A549 (cell line): ENCODE measurements around the gene HMCN1. TPM values are rescaled to one million over a fixed set of nuclear protein-coding genes. Genes with fewer than 3 reads are reported as not detected.
A peak's percentile ranks its signal among the peaks of the same experiment; 100 is the strongest.
"Not testable (repeated sequence)": the region's sequence is repeated elsewhere in the genome, so short reads cannot be mapped to it uniquely, and the experiment has no call there.

ENCODE experiments used
- ATAC-seq, 2 experiments: fragments of 200-7000 bp in 1 of 2; fragments of >200 bp in 1 of 2; cut with Nextera tagmentation in 1 of 2; cut with Tn5 transposase in 1 of 2; 3 replicates each; pipeline versions ENCODE4 v1.8.0 to v1.9.1; 2018 to 2020; ENCODE audit warnings: mild to moderate bottlenecking in 1 of 2, moderate library complexity in 1 of 2
- CTCF ChIA-PET: fragments of 300-600 bp; sonication (Branson Sonifier 250); formaldehyde crosslinking; extraction: SDS; loops from one replicate; lab custom pipeline; 2021; ENCODE audit warnings: antibody characterized with exemption, inconsistent platforms; lab: Yijun Ruan, JAX
- POLR2A ChIA-PET: fragments of 350-600 bp; formaldehyde crosslinking; extraction: SDS; loops from one replicate; lab custom pipeline; 2021; ENCODE audit warnings: antibody characterized with exemption, inconsistent platforms; lab: Yijun Ruan, JAX
- DNase-seq, 2 experiments: peaks; one replicate each; pipeline versions ENCODE4 v3.0.0 to v3.0.0-alpha.2; 2011 to 2016; ENCODE audit warnings: low read depth in 1 of 2, low spot score in 1 of 2
- FAIRE-seq: peaks from 2 replicates; lab custom pipeline; 2011; peaks lifted over from hg19 to GRCh38; lab: Jason Lieb, UNC
- H3K27ac ChIP-seq, 2 experiments: fragments of >200 bp; sonication (Bioruptor Twin); formaldehyde crosslinking; 3 replicates each; pipeline ENCODE4 v1.5.1; 2016 to 2017
- H3K4me1 ChIP-seq: fragments of >200 bp; sonication (Bioruptor Twin); formaldehyde crosslinking; 3 replicates; pipeline ENCODE4 v1.6.1; 2016
- H3K4me2 ChIP-seq: fragments of >200 bp; sonication (Bioruptor Twin); formaldehyde crosslinking; 3 replicates; pipeline ENCODE4 v1.6.1; 2016
- H3K4me3 ChIP-seq: fragments of >200 bp; sonication (Bioruptor Twin); formaldehyde crosslinking; 3 replicates; pipeline ENCODE4 v1.5.1; 2016
- H3K9me3 ChIP-seq: fragments of >200 bp; sonication (Bioruptor Twin); formaldehyde crosslinking; 3 replicates; pipeline ENCODE4 v1.6.1; 2016
- BHLHE40 ChIP-seq: IDR thresholded peaks from 2 replicates; pipeline ENCODE4 v1.6.1; 2012; ENCODE audit warnings: low read depth, low read length, inconsistent platforms
- CEBPB ChIP-seq, 2 experiments: fragments of >200 bp in 1 of 2; sonication (Bioruptor Twin) in 1 of 2; formaldehyde crosslinking in 1 of 2; IDR thresholded peaks; 2 replicates each; pipeline ENCODE4 v1.6.1; 2012 to 2016
- EP300 ChIP-seq, 2 experiments: fragments of >200 bp; sonication (Bioruptor Twin); formaldehyde crosslinking; IDR thresholded peaks; 2 replicates in 1 of 2; 3 replicates in 1 of 2; pipeline ENCODE4 v1.6.1; 2016 to 2017
- FOSL2 ChIP-seq, 2 experiments: fragments of 450-650 bp in 1 of 2; fragments of >200 bp in 1 of 2; sonication (Bioruptor Twin) in 1 of 2; formaldehyde crosslinking; IDR thresholded peaks; 2 replicates each; pipeline versions ENCODE4 v1.5.0 to v1.6.1; 2016 to 2020; ENCODE audit warnings: mild to moderate bottlenecking in 1 of 2, moderate library complexity in 1 of 2
- HOXB5 ChIP-seq: fragments of 250-450 bp; sonication (Bioruptor Pico); IDR thresholded peaks from 2 replicates; pipeline ENCODE4 v1.5.0; 2020; ENCODE audit warnings: mild to moderate bottlenecking, moderate library complexity
- JUN ChIP-seq, 2 experiments: fragments of >200 bp; sonication (Bioruptor Twin); formaldehyde crosslinking; IDR thresholded peaks; 2 replicates in 1 of 2; 3 replicates in 1 of 2; pipeline ENCODE4 v1.6.1; 2016 to 2017
- JUNB ChIP-seq: fragments of >200 bp; sonication (Bioruptor Twin); formaldehyde crosslinking; IDR thresholded peaks from 2 replicates; pipeline ENCODE4 v1.6.1; 2016
- KDM5A ChIP-seq: fragments of 200-600 bp; sonication (generic); IDR thresholded peaks from 2 replicates; pipeline ENCODE4 v1.6.1; 2016; ENCODE audit warnings: antibody characterized with exemption, mild to moderate bottlenecking
- MYC ChIP-seq: IDR thresholded peaks from 2 replicates; pipeline ENCODE4 v1.6.1; 2012; ENCODE audit warnings: mild to moderate bottlenecking, inconsistent platforms, low read length, improper control_type of control experiment, borderline replicate concordance
- NR3C1 ChIP-seq: fragments of >200 bp; sonication (Bioruptor Twin); formaldehyde crosslinking; IDR thresholded peaks from 3 replicates; pipeline ENCODE4 v1.6.1; 2017
- RNF2 ChIP-seq: fragments of 200-600 bp; sonication (generic); IDR thresholded peaks from 2 replicates; pipeline ENCODE4 v1.6.1; 2016; ENCODE audit warnings: low read depth, mild to moderate bottlenecking, antibody characterized with exemption, moderate library complexity, borderline replicate concordance
- SMC3 ChIP-seq: fragments of >200 bp; sonication (Bioruptor Twin); formaldehyde crosslinking; IDR thresholded peaks from 3 replicates; pipeline ENCODE4 v1.6.1; 2018; ENCODE audit warnings: inconsistent platforms
- ZFP36 ChIP-seq: fragments of 450-650 bp; IDR thresholded peaks from 2 replicates; pipeline ENCODE4 v1.6.1; 2014; ENCODE audit warnings: borderline replicate concordance; ENCODE audit not compliant: partially characterized antibody
- whole genome bisulfite sequencing: methylation state at CpG from one replicate; pipeline ENCODE4 v1.1.6; 2017; ENCODE audit errors: missing lambda C conversion rate; 5-methylcytosine and 5-hydroxymethylcytosine counted together
- polyA plus RNA-seq, 4 experiments: library from polyadenylated mRNA; depleted of rRNA in 3 of 4; stranded (reverse); fragments of >200 nt; fragmentation: RNase III in 1 of 4; extraction: RNeasy Plus Mini Kit Qiagen cat#74134 plus additional on column Dnase treatment in 1 of 4; gene quantifications; 2 replicates in 3 of 4; 3 replicates in 1 of 4; pipeline ENCODE4 v1.2.3, GENCODE V29; 2011 to 2017
- TF ChIP-seq, protein P1 (sequence below): fragments of >200 bp; sonication (Bioruptor Twin); formaldehyde crosslinking; IDR thresholded peaks from 3 replicates; pipeline ENCODE4 v1.6.1; 2016
- TF ChIP-seq, protein P2 (sequence below): fragments of 250-450 bp; sonication (Bioruptor Pico); IDR thresholded peaks from 2 replicates; pipeline ENCODE4 v1.5.0; 2021; ENCODE audit warnings: mild to moderate bottlenecking, moderate library complexity, borderline replicate concordance
- TF ChIP-seq, protein P3 (sequence below): fragments of >200 bp; sonication (Bioruptor Twin); formaldehyde crosslinking; IDR thresholded peaks from 2 replicates; pipeline ENCODE4 v1.6.1; 2016
- TF ChIP-seq, protein P4 (sequence below): IDR thresholded peaks from 2 replicates; pipeline ENCODE4 v1.6.1; 2012
- TF ChIP-seq, protein P5 (sequence below): IDR thresholded peaks from 2 replicates; pipeline ENCODE4 v1.6.1; 2012

The HMCN1 gene
- polyA plus RNA-seq, 2 of the 4 experiments (the other 2 are of a cell fraction): 0.03 to 0.06 TPM

DNA sequence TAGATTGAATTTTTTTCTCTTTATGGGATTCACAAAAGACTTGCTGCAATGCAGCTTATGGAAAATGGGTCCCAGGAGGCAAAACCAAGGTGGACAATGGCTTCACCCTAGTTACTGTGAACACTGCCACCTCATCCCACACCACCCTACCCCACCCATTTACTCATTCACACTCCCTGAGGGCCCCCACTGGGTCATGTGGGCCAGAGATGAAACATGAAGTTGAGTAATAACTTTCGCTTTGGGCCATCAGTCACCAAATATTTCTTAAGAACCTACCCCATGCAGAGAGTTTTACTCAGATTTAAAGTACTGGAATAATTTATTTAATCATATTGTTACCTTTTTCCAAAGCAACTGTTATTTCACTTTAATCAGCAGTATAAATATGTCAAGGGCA, 449.0 kb downstream of the HMCN1 start:
- no peak overlapping the region for H3K4me3 ChIP-seq
- H3K9me3 ChIP-seq: no peaks in the 10 kb centered on the region
- TF ChIP-seq, protein P1, sequence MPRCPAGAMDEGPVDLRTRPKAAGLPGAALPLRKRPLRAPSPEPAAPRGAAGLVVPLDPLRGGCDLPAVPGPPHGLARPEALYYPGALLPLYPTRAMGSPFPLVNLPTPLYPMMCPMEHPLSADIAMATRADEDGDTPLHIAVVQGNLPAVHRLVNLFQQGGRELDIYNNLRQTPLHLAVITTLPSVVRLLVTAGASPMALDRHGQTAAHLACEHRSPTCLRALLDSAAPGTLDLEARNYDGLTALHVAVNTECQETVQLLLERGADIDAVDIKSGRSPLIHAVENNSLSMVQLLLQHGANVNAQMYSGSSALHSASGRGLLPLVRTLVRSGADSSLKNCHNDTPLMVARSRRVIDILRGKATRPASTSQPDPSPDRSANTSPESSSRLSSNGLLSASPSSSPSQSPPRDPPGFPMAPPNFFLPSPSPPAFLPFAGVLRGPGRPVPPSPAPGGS: peak; percentile 49; the same call in 1 of the 3 replicates
- TF ChIP-seq, protein P2, sequence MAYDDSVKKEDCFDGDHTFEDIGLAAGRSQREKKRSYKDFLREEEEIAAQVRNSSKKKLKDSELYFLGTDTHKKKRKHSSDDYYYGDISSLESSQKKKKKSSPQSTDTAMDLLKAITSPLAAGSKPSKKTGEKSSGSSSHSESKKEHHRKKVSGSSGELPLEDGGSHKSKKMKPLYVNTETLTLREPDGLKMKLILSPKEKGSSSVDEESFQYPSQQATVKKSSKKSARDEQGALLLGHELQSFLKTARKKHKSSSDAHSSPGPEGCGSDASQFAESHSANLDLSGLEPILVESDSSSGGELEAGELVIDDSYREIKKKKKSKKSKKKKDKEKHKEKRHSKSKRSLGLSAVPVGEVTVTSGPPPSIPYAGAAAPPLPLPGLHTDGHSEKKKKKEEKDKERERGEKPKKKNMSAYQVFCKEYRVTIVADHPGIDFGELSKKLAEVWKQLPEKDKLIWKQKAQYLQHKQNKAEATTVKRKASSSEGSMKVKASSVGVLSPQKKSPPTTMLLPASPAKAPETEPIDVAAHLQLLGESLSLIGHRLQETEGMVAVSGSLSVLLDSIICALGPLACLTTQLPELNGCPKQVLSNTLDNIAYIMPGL: no peak
- TF ChIP-seq MYC (no peak), FOSL2 (IDR thresholded peaks at IDR 0.05) (peak; percentile 73), FOSL2 (CRISPR knock-in tag; IDR thresholded peaks at IDR 0.05) (peak; percentile 58), EP300 (IDR thresholded peaks at IDR 0.05) (peak; percentile 52 to 72; a peak in 2 of 5 replicates), NR3C1 (no peak), CEBPB (IDR thresholded peaks at IDR 0.05) (peak; percentile 75), HOXB5 (no peak), ZFP36 (no peak), BHLHE40 (no peak), KDM5A (no peak), JUNB (peak; percentile 84), RNF2 (no peak), JUN (IDR thresholded peaks at IDR 0.05) (peak in 1 of 2 experiments; percentile 62; a peak in 2 of 5 replicates)
- TF ChIP-seq, protein P3, sequence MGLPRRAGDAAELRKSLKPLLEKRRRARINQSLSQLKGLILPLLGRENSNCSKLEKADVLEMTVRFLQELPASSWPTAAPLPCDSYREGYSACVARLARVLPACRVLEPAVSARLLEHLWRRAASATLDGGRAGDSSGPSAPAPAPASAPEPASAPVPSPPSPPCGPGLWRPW: peak; percentile 81
- TF ChIP-seq, protein P4, sequence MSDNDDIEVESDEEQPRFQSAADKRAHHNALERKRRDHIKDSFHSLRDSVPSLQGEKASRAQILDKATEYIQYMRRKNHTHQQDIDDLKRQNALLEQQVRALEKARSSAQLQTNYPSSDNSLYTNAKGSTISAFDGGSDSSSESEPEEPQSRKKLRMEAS: 0 out of 2 replicates have a peak, but pooled peaks have one; percentile 19
- TF ChIP-seq, protein P5, sequence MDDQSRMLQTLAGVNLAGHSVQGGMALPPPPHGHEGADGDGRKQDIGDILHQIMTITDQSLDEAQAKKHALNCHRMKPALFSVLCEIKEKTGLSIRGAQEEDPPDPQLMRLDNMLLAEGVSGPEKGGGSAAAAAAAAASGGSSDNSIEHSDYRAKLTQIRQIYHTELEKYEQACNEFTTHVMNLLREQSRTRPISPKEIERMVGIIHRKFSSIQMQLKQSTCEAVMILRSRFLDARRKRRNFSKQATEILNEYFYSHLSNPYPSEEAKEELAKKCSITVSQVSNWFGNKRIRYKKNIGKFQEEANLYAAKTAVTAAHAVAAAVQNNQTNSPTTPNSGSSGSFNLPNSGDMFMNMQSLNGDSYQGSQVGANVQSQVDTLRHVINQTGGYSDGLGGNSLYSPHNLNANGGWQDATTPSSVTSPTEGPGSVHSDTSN: no peak
- H3K27ac ChIP-seq: peak overlapping the region in 1 of 2 experiments; percentile 75; a peak in 2 of 6 replicates
- H3K4me2 ChIP-seq: peak overlapping the region; percentile 57
- 11% methylated on average over 1 of the region's 1 CpG for WGBS
- CTCF ChIA-PET: interaction anchor here (1.0 to 1.4 kb wide), 3 partner anchors 10 to 29 kb away, joined by 3 to 5 read pairs (median 4); no protein-coding TSS in a partner anchor
- ATAC-seq: peak; percentile 56 to 87; a peak in 5 of 6 replicates
- peaks cover 32% of the 10 kb centered on the region for H3K4me1 ChIP-seq
- POLR2A ChIA-PET: no interaction called here
- DNase-seq: peak in 1 of 2 experiments; percentile 54
- peak; percentile 54 for FAIRE-seq

DNA sequence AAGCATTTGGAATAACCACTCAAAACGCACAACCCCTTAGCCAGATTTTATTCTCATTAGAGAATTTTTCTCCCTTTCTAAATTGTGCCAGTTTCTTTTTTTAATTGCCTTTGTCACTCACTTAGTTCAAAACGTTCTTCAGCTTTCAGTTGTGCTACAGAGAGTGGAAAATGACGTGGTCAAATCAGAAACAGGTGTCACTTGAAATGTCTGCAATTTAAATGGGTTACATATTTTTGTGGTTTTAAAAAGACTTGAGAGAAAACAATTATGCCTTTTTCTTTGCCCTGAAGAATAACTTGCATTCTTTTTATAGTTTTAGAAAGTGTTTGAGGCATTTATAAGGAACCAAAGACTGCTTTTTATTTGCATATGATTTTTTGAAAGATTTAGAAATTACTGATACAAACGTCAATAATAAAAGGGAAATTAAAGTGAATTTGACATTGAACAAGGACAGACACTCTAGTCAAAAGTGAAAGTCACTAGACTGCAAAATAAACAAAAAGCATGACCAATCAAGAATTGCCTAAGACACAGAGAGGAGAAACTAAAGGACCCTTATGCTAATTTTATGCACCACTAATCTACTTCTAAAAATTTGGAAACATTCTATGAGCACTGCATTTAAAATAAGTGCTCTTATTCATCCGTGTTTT, 449.9 kb downstream of the HMCN1 start:
- Histone ChIP-seq H3K4me1 (peaks cover 40% of the 10 kb centered on the region), H3K4me3 (no peak overlapping the region), H3K27ac (peak overlapping the region in 1 of 2 experiments; percentile 75; a peak in 4 of 6 replicates), H3K4me2 (peak overlapping the region; percentile 57), H3K9me3 (no peaks in the 10 kb centered on the region)
- ATAC-seq (no peak), FAIRE-seq (no peak), DNase-seq (no peak)
- ChIA-PET POLR2A (no interaction called here), CTCF (interaction anchor here (1.2 to 1.9 kb wide), 2 partner anchors 28 kb away, joined by 3 to 5 read pairs; no protein-coding TSS in a partner anchor)
- no peak for TF ChIP-seq SMC3
- no peak for TF ChIP-seq MYC
- WGBS: 30% methylated on average over 5 of the region's 5 CpGs

DNA sequence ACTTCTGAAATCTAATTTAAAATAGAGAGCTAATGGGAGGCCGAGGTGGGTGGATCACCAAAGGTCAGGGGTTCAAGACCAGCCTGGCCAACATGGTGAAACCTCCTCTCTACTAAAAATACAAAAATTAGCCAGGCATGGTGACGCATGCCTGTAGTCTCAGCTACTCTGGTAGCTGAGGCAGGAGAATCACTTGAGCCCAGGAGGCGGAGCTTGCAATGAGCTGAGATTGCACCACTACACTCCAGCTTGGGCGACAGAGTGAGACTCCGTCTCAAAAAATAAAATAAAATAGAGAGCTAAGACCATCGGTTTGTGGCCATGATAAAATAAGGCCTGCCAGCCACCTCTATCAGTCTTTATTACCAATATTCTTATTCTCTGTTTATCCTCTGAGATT, 452.1 kb downstream of the HMCN1 start:
- DNase-seq, H3K27ac ChIP-seq, ATAC-seq, H3K4me3 ChIP-seq, H3K4me2 ChIP-seq, FAIRE-seq, H3K9me3 ChIP-seq, POLR2A ChIA-PET: not testable (repeated sequence)
- H3K4me1 ChIP-seq: peaks cover 44% of the 10 kb centered on the region
- CTCF ChIA-PET: interaction anchor here (0.5 to 1.6 kb wide), 2 partner anchors 12 to 410 kb away, joined by 3 to 4 read pairs; no protein-coding TSS in a partner anchor
- 83% methylated on average over 6 of the region's 6 CpGs for WGBS
